GM19395 (cell line): ENCODE measurements around the gene CIPC.

Source experiments
- ATAC-seq: cut with Tn5 transposase; IDR thresholded peaks from one replicate; pipeline ENCODE4 v1.9.1; 2021; ENCODE audit warnings: mild to moderate bottlenecking, moderate library complexity; ENCODE audit not compliant: unreplicated experiment

CIPC gene

DNA sequence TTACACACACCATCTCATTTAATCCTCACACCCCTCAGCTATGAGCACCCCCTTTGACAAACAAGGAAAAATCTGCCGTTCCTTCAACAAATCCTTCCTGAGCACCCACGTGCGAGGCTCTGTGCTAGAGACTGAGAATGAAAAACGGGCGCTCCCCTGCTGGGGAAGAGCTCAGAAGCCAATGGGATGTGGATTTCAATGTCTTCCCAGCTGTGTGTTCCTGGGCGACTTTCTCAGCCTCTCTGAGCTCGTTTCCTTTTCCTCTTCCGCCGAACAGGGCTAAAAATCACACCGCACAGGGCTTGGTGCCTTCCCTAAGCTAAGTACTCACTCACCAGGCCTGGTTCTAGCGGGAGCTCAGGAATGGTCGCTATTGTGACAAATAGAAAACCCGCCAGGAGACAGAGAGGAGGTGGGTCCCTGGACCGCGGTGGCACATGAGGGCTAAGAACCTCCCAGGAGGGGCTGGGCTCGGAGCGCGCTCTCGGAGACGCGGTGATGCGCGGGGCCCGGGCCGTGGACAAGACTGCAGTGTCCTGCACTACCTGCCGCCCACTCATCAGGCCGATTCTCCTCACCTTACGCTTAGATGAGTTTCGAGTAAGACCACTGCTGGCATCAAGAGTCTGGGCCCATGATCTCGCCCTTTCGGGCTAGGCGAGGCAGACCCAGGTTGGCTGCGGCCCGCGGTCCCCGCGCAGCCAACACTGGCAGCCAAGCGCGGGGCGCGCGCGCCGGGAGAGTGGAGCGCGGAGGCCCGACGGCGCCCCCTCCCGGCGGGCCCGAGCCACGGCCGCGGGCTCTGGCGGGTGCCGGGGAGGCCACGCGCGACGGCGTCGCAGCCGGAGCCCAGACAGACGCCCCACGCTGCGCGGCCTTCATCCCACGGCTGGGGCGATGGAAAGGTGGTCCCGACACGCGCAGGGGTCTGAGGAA, 26.6 kb downstream of the CIPC start:
- no peak for ATAC-seq

DNA sequence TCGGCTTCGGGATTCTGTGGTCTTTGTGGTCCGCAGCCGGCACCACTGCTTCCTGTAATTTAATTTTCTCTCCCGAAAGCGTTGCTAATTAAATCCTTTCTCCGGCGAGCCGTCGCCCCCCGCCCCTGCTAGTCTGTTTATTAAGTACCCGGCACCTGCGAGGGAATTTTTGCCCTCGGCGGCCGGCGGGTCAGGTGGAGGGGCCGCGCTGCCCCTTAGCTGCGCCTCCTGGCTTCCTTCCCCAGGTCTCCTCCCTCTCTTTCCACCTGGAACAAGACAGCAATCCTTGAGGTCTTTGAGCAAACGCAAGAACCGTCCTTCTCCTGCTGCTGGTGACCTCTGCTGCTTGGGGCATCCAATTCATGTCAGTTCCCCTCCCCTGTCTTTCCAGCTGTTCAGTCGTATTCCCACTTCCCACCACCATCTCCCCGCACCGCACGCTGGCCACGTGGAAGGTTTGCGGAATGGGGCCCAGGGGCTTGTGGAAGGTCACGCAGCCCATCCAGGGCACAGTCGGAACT, 27.3 kb downstream of the CIPC start:
- no peak for ATAC-seq

- ATAC-seq = no peak
Measured at GRCh38 chr14:77125823-77126325, 27.8 kb downstream of the CIPC start.

DNA sequence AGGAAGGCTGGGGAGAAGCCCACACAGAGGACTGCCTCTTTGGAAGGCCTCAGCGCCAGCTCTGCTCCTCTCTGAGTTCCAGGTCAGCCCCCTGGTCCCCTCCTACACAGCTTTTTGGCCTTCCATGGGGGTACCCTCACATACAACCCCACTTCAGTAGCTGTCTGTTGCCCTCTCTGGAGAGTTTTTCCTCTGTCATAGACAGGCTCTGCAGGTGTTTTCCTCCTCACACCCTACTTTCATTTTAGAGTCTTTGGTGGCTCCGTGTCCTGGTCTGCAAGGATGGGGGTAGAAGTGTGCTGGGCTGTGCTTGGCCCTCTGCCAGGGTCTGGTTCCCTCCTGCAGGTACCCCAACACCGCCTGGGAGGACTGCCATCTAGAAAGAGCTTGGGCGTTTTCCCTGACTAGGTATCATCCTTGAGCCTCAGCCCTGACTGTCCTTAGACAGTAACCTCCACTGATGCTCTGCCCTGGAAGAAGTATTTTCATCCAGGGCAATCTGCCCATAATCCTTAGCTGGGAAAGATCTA, 28.5 kb downstream of the CIPC start:
- ATAC-seq = no peak

DNA sequence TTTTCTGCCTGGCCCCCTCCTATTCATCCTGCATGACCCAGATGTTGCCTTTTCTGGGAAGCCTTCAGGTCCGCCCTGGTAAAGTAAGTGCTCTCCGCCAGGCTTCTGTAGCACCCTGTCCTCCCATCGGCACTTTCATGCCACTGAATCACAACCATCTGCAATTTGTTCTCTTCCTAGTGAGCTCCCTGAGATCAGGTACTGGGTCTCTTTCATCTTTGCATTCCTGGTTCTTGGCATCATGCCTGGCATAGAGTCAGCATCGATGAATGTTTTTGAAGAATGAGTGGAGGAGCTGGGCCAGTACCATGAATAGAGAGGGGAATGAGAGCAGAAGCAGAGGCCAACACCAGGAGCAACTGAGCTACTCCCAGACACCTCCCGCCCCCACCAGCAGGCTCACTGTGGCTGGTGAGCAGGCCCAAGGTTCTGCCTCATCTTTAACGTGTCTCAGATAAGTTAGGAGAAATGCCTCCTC, 30.4 kb downstream of the CIPC start:
- ATAC-seq = no peak

GRCh38 chr14:77130386-77130785, 32.3 kb downstream of the CIPC start:
- no peak for ATAC-seq

GRCh38 chr14:77131206-77131605, 33.1 kb downstream of the CIPC start:
- ATAC-seq = no peak

- ATAC-seq = no peak
Measured at GRCh38 chr14:77131871-77132486, 33.9 kb downstream of the CIPC start.

DNA sequence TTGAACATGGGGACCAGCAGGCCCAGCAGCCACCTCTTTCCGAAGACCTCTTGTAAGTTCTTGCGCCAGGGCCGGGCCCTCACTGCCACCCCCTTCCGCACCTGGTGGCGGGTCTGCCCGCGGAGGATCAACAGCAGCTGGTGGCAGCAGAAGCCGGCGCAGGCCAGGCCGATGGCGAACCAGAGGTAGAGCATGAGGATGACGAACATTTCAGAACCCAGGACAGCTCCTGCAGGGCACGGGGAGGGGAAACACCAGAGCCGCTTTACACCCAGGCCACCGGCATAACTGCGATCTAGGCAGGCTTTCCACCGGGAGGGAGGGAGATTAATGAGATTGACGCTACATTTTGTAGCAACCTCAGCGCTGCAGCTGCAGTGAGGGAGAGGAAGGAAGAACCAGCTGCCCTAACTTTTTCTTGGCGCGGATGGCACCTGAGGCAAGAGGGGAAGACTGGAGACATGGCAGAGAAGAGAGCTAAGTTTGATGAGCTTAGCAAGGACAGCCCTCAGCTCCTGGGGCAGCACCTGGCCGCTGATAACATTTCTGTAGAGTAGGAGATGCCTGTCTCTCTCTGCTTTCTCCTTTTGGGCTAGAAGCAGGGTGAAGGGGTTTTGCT, 35.8 kb downstream of the CIPC start:
- ATAC-seq = peak; percentile 57

- ATAC-seq = no peak
Measured at GRCh38 chr14:77139022-77139421, 41.0 kb downstream of the CIPC start.

- no peak for ATAC-seq
Measured at GRCh38 chr14:77139540-77140358, 41.7 kb downstream of the CIPC start.

GRCh38 chr14:77140359-77141213, 42.5 kb downstream of the CIPC start:
- no peak for ATAC-seq

GRCh38 chr14:77141214-77142004, 43.4 kb downstream of the CIPC start, which contains the start of gene ZDHHC22:
TSS of gene ZDHHC22 (minus strand) at chr14:77141791. CDS start at chr14:77139738, 2,053 bp downstream.
- no peak for ATAC-seq

GRCh38 chr14:77142005-77142800, 44.1 kb downstream of the CIPC start:
- ATAC-seq = no peak

DNA sequence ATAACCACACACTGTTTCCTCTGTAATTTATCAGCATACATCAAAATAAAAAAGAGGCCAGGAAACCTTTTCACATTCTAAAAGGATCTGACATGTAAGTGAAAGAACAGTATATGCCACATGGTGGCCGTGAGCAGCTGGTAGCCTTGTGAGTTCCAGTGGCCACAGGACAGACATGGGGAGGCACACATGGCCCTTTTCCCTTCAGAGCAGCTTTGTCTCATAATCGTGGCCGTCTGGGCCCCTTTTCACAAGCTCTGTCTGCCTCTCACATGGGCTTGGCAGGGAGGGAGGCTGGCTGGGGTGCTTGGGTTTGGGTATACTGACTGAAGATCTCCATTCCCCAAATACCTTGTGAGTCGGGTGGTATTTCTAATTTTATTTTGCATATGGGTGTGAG, 45.0 kb downstream of the CIPC start:
- ATAC-seq = no peak

DNA sequence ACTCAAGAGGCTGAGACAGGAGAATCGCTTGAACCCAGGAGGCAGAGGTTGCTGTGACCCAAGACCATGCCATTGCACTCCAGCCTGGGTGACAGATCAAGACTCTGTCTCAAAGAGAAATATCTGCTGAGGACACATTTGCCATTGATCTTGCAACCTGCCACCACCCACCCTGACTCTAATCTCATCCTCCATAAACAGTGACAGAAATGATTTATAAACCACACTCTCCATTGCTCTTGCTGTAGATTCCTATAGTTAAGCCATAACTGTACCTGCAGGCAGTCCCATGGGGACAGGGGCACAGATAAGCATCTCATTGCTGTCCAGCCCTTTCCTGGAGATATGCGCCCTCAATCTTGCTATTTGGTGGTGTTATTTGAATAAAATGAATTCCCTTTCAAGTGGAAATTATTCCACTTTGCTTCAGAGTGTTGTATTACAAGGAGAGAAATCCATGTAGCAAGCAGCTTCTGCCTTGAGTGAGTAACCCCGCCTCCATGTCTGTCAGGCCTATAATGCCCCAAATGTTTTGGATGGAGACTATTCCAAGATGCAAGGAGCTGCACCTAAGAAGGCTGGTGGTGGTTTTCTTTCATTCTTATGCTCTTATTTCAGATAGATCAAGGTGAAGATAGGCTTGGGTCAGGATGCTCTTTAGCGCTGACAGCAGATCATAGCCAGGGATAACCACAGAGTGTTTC, 46.5 kb downstream of the CIPC start:
- ATAC-seq = no peak
